ENCODE data around the gene MRPL47. TPM values are rescaled to one million over a fixed set of nuclear protein-coding genes. Genes with fewer than 3 reads are reported as not detected.
A peak's percentile ranks its signal among the peaks of the same experiment; 100 is the strongest.

Gene MRPL47
- total and polyA plus RNA-seq, 2 of the 13 experiments (the other 11 are each of a cell fraction or from before 2014, with no cell fraction given) = 36.1 to 83.8 TPM

DNA sequence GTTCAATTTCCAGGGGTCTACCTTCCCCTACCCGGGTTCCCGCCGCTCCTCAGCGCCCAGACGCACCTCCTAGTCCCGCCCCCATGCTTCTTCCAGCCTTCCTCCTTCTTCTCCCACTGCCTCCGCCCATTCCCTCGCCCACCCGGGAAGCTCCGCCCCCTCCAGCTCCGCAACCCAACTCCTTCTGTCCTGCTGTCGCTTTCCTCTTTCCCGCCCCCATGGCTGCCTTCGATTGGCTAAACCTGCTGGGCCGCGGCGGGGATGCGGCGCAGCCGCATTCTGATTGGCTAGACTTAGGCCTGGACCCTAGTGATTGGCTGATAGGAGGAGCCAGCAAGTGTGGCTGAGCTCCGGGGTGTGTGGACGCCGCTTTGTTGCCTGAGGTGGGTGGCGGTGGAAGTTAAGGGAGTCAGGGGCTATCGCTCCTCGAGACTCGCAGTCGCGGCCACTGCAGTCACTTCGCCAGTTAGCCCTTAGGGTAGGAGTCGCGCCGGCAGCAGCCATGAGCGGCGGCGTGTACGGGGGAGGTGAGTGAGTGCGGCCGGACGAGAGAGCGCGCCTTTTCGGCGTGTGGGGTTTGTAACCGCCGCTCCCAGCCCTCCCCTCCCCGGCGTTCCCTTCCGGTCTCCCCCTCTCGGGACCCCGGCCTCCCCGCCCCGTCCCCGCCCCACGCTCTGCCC lies 41.7 kb downstream of the MRPL47 start, which contains the start of gene ACTL6A (continued):
- TF ChIP-seq RAD21 (CRISPR knock-in tag; IDR thresholded peaks at IDR 0.05) (0 out of 2 replicates have a peak, but pooled peaks have one; percentile 16), ZNF556 (CRISPR knock-in tag; IDR thresholded peaks at IDR 0.05; ENCODE audit: borderline replicate concordance) (0 out of 2 replicates have a peak, but pooled peaks have one; percentile 34), HNF4G (IDR thresholded peaks at IDR 0.05; ENCODE audit: borderline replicate concordance, low read depth, low read length) (no peak), HNF4G (CRISPR knock-in tag; IDR thresholded peaks at IDR 0.05; ENCODE audit: borderline replicate concordance, low read depth) (no peak), ARNT2 (CRISPR knock-in tag; IDR thresholded peaks at IDR 0.05; ENCODE audit: low read depth) (peak; percentile 45; the same call in 1 of the 2 replicates), CC2D1A (CRISPR knock-in tag; IDR thresholded peaks at IDR 0.05) (no peak), ZKSCAN8 (CRISPR knock-in tag; IDR thresholded peaks at IDR 0.05; ENCODE audit: borderline replicate concordance) (no peak; the same call in 1 of the 2 replicates), UBTF (CRISPR knock-in tag; IDR thresholded peaks at IDR 0.05) (peak; percentile 77), NR2F1 (CRISPR knock-in tag; IDR thresholded peaks at IDR 0.05) (no peak), TRIM24 (CRISPR knock-in tag; IDR thresholded peaks at IDR 0.05) (no peak), NFE2L2 (IDR thresholded peaks at IDR 0.05; ENCODE audit: low read length) (no peak), FOXA1 (IDR thresholded peaks at IDR 0.05) (no peak), FOXA1 (CRISPR knock-in tag; IDR thresholded peaks at IDR 0.05) (peak; percentile 49; the same call in 1 of the 2 replicates), ZSCAN5A (CRISPR knock-in tag; IDR thresholded peaks at IDR 0.05; ENCODE audit: borderline replicate concordance) (no peak), ZNF781 (CRISPR knock-in tag; IDR thresholded peaks at IDR 0.05; ENCODE audit: borderline replicate concordance, not compliant biosample characterization) (peak; percentile 20), ZNF124 (CRISPR knock-in tag; IDR thresholded peaks at IDR 0.05) (peak; percentile 86), SNAI1 (CRISPR knock-in tag; IDR thresholded peaks at IDR 0.05; ENCODE audit: borderline replicate concordance) (no peak), CBX2 (IDR thresholded peaks at IDR 0.05; ENCODE audit: low read depth, low read length) (no peak), CBX2 (CRISPR knock-in tag; IDR thresholded peaks at IDR 0.05; ENCODE audit: low read depth) (no peak), MAZ (IDR thresholded peaks at IDR 0.05; ENCODE audit: borderline replicate concordance, low read depth, low read length) (no peak), MAZ (CRISPR knock-in tag; IDR thresholded peaks at IDR 0.05; ENCODE audit: low read depth) (peak; percentile 80; the same call in 1 of the 2 replicates), ZNF674 (CRISPR knock-in tag; IDR thresholded peaks at IDR 0.05; ENCODE audit: low read depth) (peak; percentile 19; the same call in 1 of the 2 replicates), NPAS2 (CRISPR knock-in tag; IDR thresholded peaks at IDR 0.05; ENCODE audit: borderline replicate concordance) (no peak), ZNF225 (CRISPR knock-in tag; IDR thresholded peaks at IDR 0.05) (no peak)
- TF ChIP-seq, protein P1, sequence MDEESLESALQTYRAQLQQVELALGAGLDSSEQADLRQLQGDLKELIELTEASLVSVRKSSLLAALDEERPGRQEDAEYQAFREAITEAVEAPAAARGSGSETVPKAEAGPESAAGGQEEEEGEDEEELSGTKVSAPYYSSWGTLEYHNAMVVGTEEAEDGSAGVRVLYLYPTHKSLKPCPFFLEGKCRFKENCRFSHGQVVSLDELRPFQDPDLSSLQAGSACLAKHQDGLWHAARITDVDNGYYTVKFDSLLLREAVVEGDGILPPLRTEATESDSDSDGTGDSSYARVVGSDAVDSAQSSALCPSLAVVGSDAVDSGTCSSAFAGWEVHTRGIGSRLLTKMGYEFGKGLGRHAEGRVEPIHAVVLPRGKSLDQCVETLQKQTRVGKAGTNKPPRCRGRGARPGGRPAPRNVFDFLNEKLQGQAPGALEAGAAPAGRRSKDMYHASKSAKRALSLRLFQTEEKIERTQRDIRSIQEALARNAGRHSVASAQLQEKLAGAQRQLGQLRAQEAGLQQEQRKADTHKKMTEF (CRISPR knock-in tag; IDR thresholded peaks at IDR 0.05) = peak; percentile 81; the same call in 1 of the 2 replicates
